Colonic mucosa (tissue), 4 donors: ENCODE results near the gene COPG2. TPM values are rescaled to one million over a fixed set of nuclear protein-coding genes. Genes with fewer than 3 reads are reported as not detected.

Experiments
- DNase-seq: peaks from one replicate; pipeline ENCODE4 v3.0.0-alpha.2; 2020
- H3K27ac ChIP-seq: fragments of 200-600 bp; one replicate; pipeline ENCODE4 v1.8.0; 2021
- H3K27me3 ChIP-seq: fragments of 200-600 bp; one replicate; pipeline ENCODE4 v1.8.0; 2021
- H3K36me3 ChIP-seq: fragments of 200-600 bp; one replicate; pipeline ENCODE4 v1.8.0; 2021
- H3K4me1 ChIP-seq: fragments of 200-600 bp; one replicate; pipeline ENCODE4 v1.8.0; 2021; ENCODE audit warnings: mild to moderate bottlenecking
- H3K4me3 ChIP-seq: fragments of 200-600 bp; one replicate; pipeline ENCODE4 v1.8.0; 2021
- H3K9ac ChIP-seq, 2 donors: one replicate each; pipeline ENCODE4 v1.7.0; 2013; ENCODE audit warnings: control low read depth in 2 of 2, low read depth in 2 of 2, low read length in 2 of 2
- H3K9me3 ChIP-seq: fragments of 200-600 bp; one replicate; pipeline ENCODE4 v1.8.0; 2021
- CTCF ChIP-seq: fragments of 200-600 bp; IDR thresholded peaks from one replicate; pipeline ENCODE4 v1.8.0; 2022; ENCODE audit warnings: antibody characterized with exemption, mild to moderate bottlenecking
- intact Hi-C: fragments of 100-400 bp; cut with DNase I; formaldehyde crosslinking; loops from one replicate; pipeline ENCODE4 v1.14.1; 2022
- total RNA-seq, 2 donors: library from RNA; stranded (reverse); fragmentation: NEBNext Ultra II Directional in 1 of 2; extraction: Animal tissue kit (Norgen Biotek cat#: 25700) in 1 of 2; gene quantifications; one replicate each; pipeline ENCODE4 v1.2.1, GENCODE V29; 2021
- donor health status: healthy.
- donor health status: DM: no; HTN: no; CAD: no.
- donor health status: DM: no; HTN: no; CAD: no.

Gene COPG2
- total RNA-seq, 2 donors from 2014 or later: 19.1 to 24.2 TPM

- no peaks in the 10 kb centered on the region for H3K27me3 ChIP-seq
- no peak for DNase-seq
- no peak overlapping the region for H3K4me3 ChIP-seq
- TF ChIP-seq CTCF: no peak
- H3K9me3 ChIP-seq: no peaks in the 10 kb centered on the region
- H3K9ac ChIP-seq: no peak overlapping the region
- no peaks in the 10 kb centered on the region for H3K36me3 ChIP-seq
- H3K27ac ChIP-seq: no peak overlapping the region
- H3K4me1 ChIP-seq: no peaks in the 10 kb centered on the region
- intact Hi-C loops: no loop called here
Observed at GRCh38 chr7:130483031-130483430, 185.5 kb downstream of the COPG2 start.

- Histone ChIP-seq H3K27me3 (no peaks in the 10 kb centered on the region), H3K9ac (no peak overlapping the region), H3K36me3 (no peaks in the 10 kb centered on the region), H3K27ac (no peak overlapping the region), H3K4me1 (no peaks in the 10 kb centered on the region), H3K9me3 (no peaks in the 10 kb centered on the region), H3K4me3 (no peak overlapping the region)
- no peak for TF ChIP-seq CTCF
- intact Hi-C loops: no loop called here
- no peak for DNase-seq
Observed at GRCh38 chr7:130481898-130482297, 186.7 kb downstream of the COPG2 start.

- Histone ChIP-seq H3K9ac (no peak overlapping the region), H3K27ac (no peak overlapping the region), H3K27me3 (no peaks in the 10 kb centered on the region), H3K4me3 (no peak overlapping the region), H3K36me3 (no peaks in the 10 kb centered on the region), H3K4me1 (no peaks in the 10 kb centered on the region), H3K9me3 (no peaks in the 10 kb centered on the region)
- TF ChIP-seq CTCF: no peak
- intact Hi-C loops: no loop called here
- DNase-seq: no peak
Observed at GRCh38 chr7:130479716-130480400, 188.7 kb downstream of the COPG2 start.

GRCh38 chr7:130478991-130479390, 189.6 kb downstream of the COPG2 start:
- Histone ChIP-seq H3K4me3 (no peak overlapping the region), H3K36me3 (no peaks in the 10 kb centered on the region), H3K9ac (no peak overlapping the region), H3K27me3 (no peaks in the 10 kb centered on the region), H3K4me1 (no peaks in the 10 kb centered on the region), H3K9me3 (no peaks in the 10 kb centered on the region), H3K27ac (no peak overlapping the region)
- intact Hi-C loops: no loop called here
- no peak for DNase-seq
- TF ChIP-seq CTCF: no peak

- no peaks in the 10 kb centered on the region for H3K36me3 ChIP-seq
- no peaks in the 10 kb centered on the region for H3K4me1 ChIP-seq
- no peaks in the 10 kb centered on the region for H3K9me3 ChIP-seq
- intact Hi-C loops: no loop called here
- no peak overlapping the region for H3K4me3 ChIP-seq
- H3K27me3 ChIP-seq: no peaks in the 10 kb centered on the region
- no peak for DNase-seq
- no peak for TF ChIP-seq CTCF
- H3K9ac ChIP-seq: no peak overlapping the region
- H3K27ac ChIP-seq: no peak overlapping the region
Observed at GRCh38 chr7:130476297-130477150, 192.0 kb downstream of the COPG2 start.
